HepG2 (cell line): ENCODE data around the gene VIPR1. TPM values are rescaled to one million over a fixed set of nuclear protein-coding genes. Genes with fewer than 3 reads are reported as not detected.

ENCODE experiments used
- ATAC-seq: fragments of 200-7000 bp; cut with Tn5 transposase; 3 replicates; pipeline ENCODE4 v1.9.1; 2020; ENCODE audit warnings: mild to moderate bottlenecking, moderate library complexity
- BruUV-seq: library from RNA; stranded (reverse); fragments of 400-500 nt; replicated peaks from 2 replicates; lab custom pipeline; 2021; lab: Mats Ljungman, UMichigan
- CTCF ChIA-PET: fragments of 300-600 bp; formaldehyde crosslinking; extraction: SDS; loops from one replicate; lab custom pipeline; 2021; ENCODE audit warnings: low total read pairs, inconsistent platforms, low intra/inter-chr PET ratio; lab: Yijun Ruan, JAX
- POLR2A ChIA-PET: fragments of 350-600 bp; sonication (Branson Sonifier 250); formaldehyde crosslinking; loops from one replicate; lab custom pipeline; 2020; ENCODE audit warnings: antibody characterized with exemption, inconsistent platforms; lab: Yijun Ruan, JAX
- DNase-seq: peaks from one replicate; pipeline ENCODE4 v3.0.0-alpha.2; 2015; ENCODE audit warnings: low spot score
- FAIRE-seq: peaks from 3 replicates; lab custom pipeline; 2011; peaks lifted over from hg19 to GRCh38; lab: Jason Lieb, UNC
- H2AFZ ChIP-seq: one replicate; pipeline ENCODE4 v1.6.1; 2011; ENCODE audit warnings: low read length, inconsistent platforms
- H3K27ac ChIP-seq: fragments of 300-600 bp; 3 replicates; pipeline ENCODE4 v1.8.0; 2011; ENCODE audit warnings: mixed run types, mild to moderate bottlenecking, mixed read lengths, low read length, inconsistent platforms; ENCODE audit not compliant: insufficient read depth; ENCODE audit errors: extremely low read length
- H3K27me3 ChIP-seq, 2 experiments: fragments of 200-600 bp in 1 of 2; 2 replicates in 1 of 2; 3 replicates in 1 of 2; pipeline versions ENCODE4 v1.6.0 to v1.8.0; 2011; ENCODE audit warnings: low read length in 2 of 2, mild to moderate bottlenecking in 2 of 2, moderate library complexity in 2 of 2, inconsistent platforms in 1 of 2; ENCODE audit not compliant: insufficient read depth in 2 of 2, control insufficient read depth in 1 of 2
- H3K36me3 ChIP-seq, 2 experiments: fragments of 200-600 bp in 1 of 2; replicated peaks in 1 of 2; 2 replicates in 1 of 2; 3 replicates in 1 of 2; pipeline versions ENCODE4 v1.5.1 to v1.8.0; 2011; ENCODE audit warnings: low read length in 2 of 2, inconsistent platforms in 1 of 2; ENCODE audit not compliant: insufficient read depth in 2 of 2, control insufficient read depth in 1 of 2
- H3K4me1 ChIP-seq: 2 replicates; pipeline ENCODE4 v1.5.1; 2012; ENCODE audit warnings: low read length, inconsistent platforms; ENCODE audit not compliant: insufficient read depth
- H3K4me2 ChIP-seq: 2 replicates; pipeline ENCODE4 v1.6.0; 2011; ENCODE audit warnings: low read depth, low read length, inconsistent platforms
- H3K4me3 ChIP-seq, 3 experiments: fragments of 200-600 bp in 1 of 3; sonication (generic), shearing (Covaris generic) in 1 of 3; replicated peaks in 1 of 3; 2 replicates each; pipeline ENCODE4 v1.5.1; 2011 to 2016; ENCODE audit warnings: low read length in 3 of 3, inconsistent platforms in 2 of 3, low read depth in 2 of 3, mild to moderate bottlenecking in 2 of 3, control low read depth in 1 of 3, mixed read lengths in 1 of 3; ENCODE audit not compliant: insufficient read depth in 1 of 3
- H3K79me2 ChIP-seq: one replicate; pipeline ENCODE4 v1.6.1; 2011; ENCODE audit warnings: low read length, inconsistent platforms; ENCODE audit not compliant: insufficient read depth
- H3K9ac ChIP-seq: 2 replicates; pipeline ENCODE4 v1.6.0; 2011; ENCODE audit warnings: mild to moderate bottlenecking, low read depth, low read length, inconsistent platforms; ENCODE audit not compliant: insufficient read depth
- H3K9me3 ChIP-seq: 2 replicates; pipeline ENCODE4 v1.5.1; 2012; ENCODE audit warnings: mild to moderate bottlenecking, low read length
- H4K20me1 ChIP-seq: 2 replicates; pipeline ENCODE4 v1.6.0; 2011; ENCODE audit warnings: inconsistent platforms, mild to moderate bottlenecking, low read length, moderate library complexity; ENCODE audit not compliant: insufficient read depth
- CSRNP2 ChIP-seq: sonication (generic); formaldehyde crosslinking; conservative IDR thresholded peaks from 2 replicates; pipeline ENCODE4 v1.8.0; 2022; ENCODE audit warnings: low read depth, missing genetic modification reagents
- GATAD1 ChIP-seq: IDR thresholded peaks from 2 replicates; pipeline ENCODE4 v1.6.1; 2016; ENCODE audit warnings: missing genetic modification reagents, missing compliant biosample characterization
- HIVEP1 ChIP-seq: sonication (generic); formaldehyde crosslinking; IDR thresholded peaks from 2 replicates; pipeline ENCODE4 v1.4.0; 2020; ENCODE audit warnings: mild to moderate bottlenecking, missing genetic modification reagents
- HNF1A ChIP-seq, 2 experiments: sonication (generic) in 1 of 2; formaldehyde crosslinking in 1 of 2; IDR thresholded peaks; 2 replicates each; pipeline versions ENCODE4 v1.4.0 to v1.6.1; 2016 to 2020; ENCODE audit warnings: borderline replicate concordance in 1 of 2, low read depth in 1 of 2, mild to moderate bottlenecking in 1 of 2, missing genetic modification reagents in 1 of 2
- JUND ChIP-seq: sonication (generic); formaldehyde crosslinking; IDR thresholded peaks from 2 replicates; pipeline ENCODE4 v1.8.0; 2022; ENCODE audit warnings: mild to moderate bottlenecking, missing genetic modification reagents
- RFX1 ChIP-seq: fragments of 450-650 bp; IDR thresholded peaks from 2 replicates; pipeline ENCODE4 v1.6.1; 2017
- RFXAP ChIP-seq: sonication (generic); formaldehyde crosslinking; IDR thresholded peaks from 2 replicates; pipeline ENCODE4 v1.4.0; 2020; ENCODE audit warnings: missing genetic modification reagents, borderline replicate concordance
- SMARCC2 ChIP-seq: fragments of 450-650 bp; IDR thresholded peaks from 2 replicates; pipeline ENCODE4 v1.6.1; 2017; ENCODE audit warnings: antibody characterized with exemption, mild to moderate bottlenecking
- ZNF362 ChIP-seq: sonication (generic); formaldehyde crosslinking; IDR thresholded peaks from 2 replicates; pipeline ENCODE4 v1.4.0; 2020; ENCODE audit warnings: missing genetic modification reagents, mild to moderate bottlenecking, borderline replicate concordance
- ZNF546 ChIP-seq: sonication (generic); formaldehyde crosslinking; conservative IDR thresholded peaks from 2 replicates; pipeline ENCODE4 v1.8.1; 2023; ENCODE audit warnings: mild to moderate bottlenecking, missing genetic modification reagents
- ZNF552 ChIP-seq: sonication (generic); formaldehyde crosslinking; IDR thresholded peaks from 2 replicates; pipeline ENCODE4 v1.9.0; 2022; ENCODE audit warnings: missing genetic modification reagents, mild to moderate bottlenecking, borderline replicate concordance
- ZNF577 ChIP-seq: sonication (generic); formaldehyde crosslinking; IDR thresholded peaks from 2 replicates; pipeline ENCODE4 v1.4.0; 2020; ENCODE audit warnings: mild to moderate bottlenecking, low read depth, missing genetic modification reagents, borderline replicate concordance
- ZNF766 ChIP-seq: sonication (generic); formaldehyde crosslinking; IDR thresholded peaks from 2 replicates; pipeline ENCODE4 v1.5.0; 2020; ENCODE audit warnings: missing genetic modification reagents, borderline replicate concordance
- ZUFSP ChIP-seq: sonication (generic); formaldehyde crosslinking; IDR thresholded peaks from 2 replicates; pipeline ENCODE4 v1.9.0; 2021; ENCODE audit warnings: missing genetic modification reagents, mild to moderate bottlenecking, borderline replicate concordance
- WGBS: methylation state at CpG from one replicate; pipeline ENCODE4 v1.1.6; 2017; ENCODE audit warnings: low lambda C conversion rate; 5-methylcytosine and 5-hydroxymethylcytosine counted together
- in situ Hi-C: cut with HindIII; loops from 2 replicates; pipeline ENCODE4 v1.10.0; 2017; ENCODE audit warnings: low pct_unique_long_range_greater_than_20kb; ENCODE audit not compliant: extremely low pct_ligation_motif_present
- intact Hi-C: fragments of 100-400 bp; cut with micrococcal nuclease; formaldehyde crosslinking; loops from one replicate; pipeline ENCODE4 v1.10.0; 2022; ENCODE audit not compliant: unreplicated experiment
- polyA plus RNA-seq, 8 experiments: library from polyadenylated mRNA; depleted of rRNA in 3 of 8; stranded (reverse) in 7 of 8; unstranded in 1 of 8; fragments of >200 nt; fragmentation: Illumina TruSeq in 4 of 8; extraction: Trizol in 4 of 8; gene quantifications; 2 replicates each; pipeline versions ENCODE4 v1.2.1 to v1.2.3, GENCODE V29; 2011 to 2016; ENCODE audit warnings: low read depth in 4 of 8, missing spikeins in 1 of 8, mixed read lengths in 1 of 8; ENCODE audit not compliant: insufficient read depth in 1 of 8
- total RNA-seq, 5 experiments: library from RNA; depleted of rRNA; stranded (reverse); fragments of >200 nt; fragmentation: Illumina TruSeq; extraction: Trizol; gene quantifications; 2 replicates each; pipeline ENCODE4 v1.2.3, GENCODE V29; 2016; ENCODE audit warnings: low read depth in 1 of 5

Gene VIPR1
- total and polyA plus RNA-seq, 2 of the 13 experiments (the other 11 are each of a cell fraction or from before 2014, with no cell fraction given), result 0.04 to 0.11 TPM

GRCh38 chr3:42549131-42549530, 46.7 kb downstream of the VIPR1 start:
- POLR2A ChIA-PET, result no interaction called here
- TF ChIP-seq JUND (CRISPR knock-in tag) (no peak), HNF1A (IDR thresholded peaks at IDR 0.05; ENCODE audit: low read depth) (no peak), HNF1A (CRISPR knock-in tag; IDR thresholded peaks at IDR 0.05; ENCODE audit: borderline replicate concordance) (no peak), ZNF766 (CRISPR knock-in tag) (no peak), ZNF577 (CRISPR knock-in tag) (no peak), SMARCC2 (no peak), ZNF362 (CRISPR knock-in tag) (no peak), ZNF552 (CRISPR knock-in tag) (no peak), ZUFSP (CRISPR knock-in tag) (no peak), RFX1 (no peak), GATAD1 (CRISPR knock-in tag) (no peak), CSRNP2 (CRISPR knock-in tag) (no peak), HIVEP1 (CRISPR knock-in tag) (no peak), ZNF546 (CRISPR knock-in tag) (no peak), RFXAP (CRISPR knock-in tag) (no peak)

More at GRCh38 chr3:42549131-42549530, 46.7 kb downstream of the VIPR1 start:
- ATAC-seq (no peak), DNase-seq (no peak), FAIRE-seq (no peak)
- Histone ChIP-seq H4K20me1 (no peaks in the 10 kb centered on the region), H3K79me2 (no peaks in the 10 kb centered on the region), H3K36me3 (peaks cover 6 to 22% of the 10 kb centered on the region in 2 experiments), H3K27me3 (no peaks in the 10 kb centered on the region), H3K9me3 (no peaks in the 10 kb centered on the region), H3K9ac (no peak overlapping the region), H3K4me3 (no peak overlapping the region), H2AFZ (no peak overlapping the region), H3K4me2 (no peak overlapping the region), H3K27ac (no peak overlapping the region), H3K4me1 (peaks cover 18% of the 10 kb centered on the region)
- intact Hi-C loops, result no loop called here
- in situ Hi-C loops, result loop anchor here (10.0 kb wide), 1 partner anchor 104 kb away; no protein-coding TSS in a partner anchor
- 97% methylated on average over 2 of the region's 2 CpGs for WGBS
- CTCF ChIA-PET, result no interaction called here
- BruUV-seq, result no TSS peak
